ENCODE data around the gene BLVRA. TPM values are rescaled to one million over a fixed set of nuclear protein-coding genes. Genes with fewer than 3 reads are reported as not detected.

BLVRA gene
- total RNA-seq, 1 experiment from 2014 or later, result 27.6 TPM

GRCh38 chr7:43727494-43727893 lies 31.0 kb upstream of the BLVRA start:
- H3K36me3 ChIP-seq (ENCODE audit: low read depth, low read length), result no peaks in the 10 kb centered on the region
- ATAC-seq, result no peak
- intact Hi-C loops (cut with micrococcal nuclease), result loop anchor here (10.0 kb wide), 1 partner anchor 793 kb away; the partner anchor contains the start of genes MRPL32 and PSMA2
- no peak overlapping the region for H3K27ac ChIP-seq (ENCODE audit: low read length)
- H3K9ac ChIP-seq (ENCODE audit: low read length), result no peak overlapping the region
- peak overlapping the region; percentile 95 for H3K4me3 ChIP-seq (ENCODE audit: low read length)
- H3F3A ChIP-seq (ENCODE audit: low read length, unreplicated experiment), result no peaks in the 10 kb centered on the region
- TF ChIP-seq EZH2phosphoT487 (IDR thresholded peaks at IDR 0.05; ENCODE audit: borderline replicate concordance, low read length) (no peak), EZH2 (IDR thresholded peaks at IDR 0.05; ENCODE audit: low read length, unreplicated experiment) (no peak), CTCF (conservative IDR thresholded peaks at IDR 0.05; ENCODE audit: low read depth, low read length) (no peak)
- H3K79me2 ChIP-seq (ENCODE audit: low read length), result peaks cover 69% of the 10 kb centered on the region
- DNase-seq, result no peak
- no peak overlapping the region for H2AFZ ChIP-seq (ENCODE audit: low read length)
- ChIA-PET POLR2A (ENCODE audit: unreplicated experiment) (no interaction called here), CTCF (no interaction called here)
- H4K20me1 ChIP-seq (ENCODE audit: low read length), result peaks cover 12% of the 10 kb centered on the region; the same call in 1 of the 2 replicates
- H3K4me1 ChIP-seq (ENCODE audit: insufficient read depth, low read length), result peaks cover 18% of the 10 kb centered on the region; the same call in 1 of the 2 replicates
- H3K9me2 ChIP-seq (replicated peaks; ENCODE audit: low read length), result no peaks in the 10 kb centered on the region
- H3K4me2 ChIP-seq (ENCODE audit: low read length), result peak overlapping the region; percentile 84
- H3K27me3 ChIP-seq (ENCODE audit: low read length), result no peaks in the 10 kb centered on the region
- no peaks in the 10 kb centered on the region for H3K9me3 ChIP-seq (ENCODE audit: low read length)
- BruUV-seq (replicated peaks), result no TSS peak

- Histone ChIP-seq H3K27ac (ENCODE audit: low read length) (peak within 1 kb of the TSS; percentile 53), H3K9me3 (ENCODE audit: low read length) (no peaks in the 10 kb centered on the region), H3F3A (ENCODE audit: low read length, unreplicated experiment) (no peaks in the 10 kb centered on the region), H2AFZ (ENCODE audit: low read length) (peak within 1 kb of the TSS; percentile 97), H3K4me2 (ENCODE audit: low read length) (peak within 1 kb of the TSS; percentile 84), H3K9ac (ENCODE audit: low read length) (peak within 1 kb of the TSS; percentile 94), H3K79me2 (ENCODE audit: low read length) (peaks cover 50% of the 10 kb centered on the region), H4K20me1 (ENCODE audit: low read length) (peaks cover 12% of the 10 kb centered on the region; the same call in 1 of the 2 replicates), H3K9me2 (replicated peaks; ENCODE audit: low read length) (no peaks in the 10 kb centered on the region), H3K36me3 (ENCODE audit: low read depth, low read length) (no peaks in the 10 kb centered on the region), H3K27me3 (ENCODE audit: low read length) (no peaks in the 10 kb centered on the region), H3K4me3 (ENCODE audit: low read length) (peak within 1 kb of the TSS; percentile 95), H3K4me1 (ENCODE audit: insufficient read depth, low read length) (peaks cover 18% of the 10 kb centered on the region; the same call in 1 of the 2 replicates)
- BruUV-seq (replicated peaks), result no TSS peak
- intact Hi-C loops (cut with micrococcal nuclease), result loop anchor here (1.0 to 10.0 kb wide), 4 partner anchors 35 to 795 kb away; partner anchors contain the start of genes MRPL32 and PSMA2
- ChIA-PET CTCF (interaction anchor here (0.7 to 0.9 kb wide), 3 partner anchors 70 to 146 kb away, joined by 3 to 4 read pairs (median 3); partner anchors contain the start of gene STK17A), POLR2A (ENCODE audit: unreplicated experiment) (interaction anchor here (0.6 to 1.0 kb wide), 4 partner anchors 17 to 147 kb away, joined by 3 to 10 read pairs (median 6); partner anchors contain the start of gene STK17A)
- ATAC-seq (peak; percentile 95), DNase-seq (peak; percentile 91)
- TF ChIP-seq CTCF (conservative IDR thresholded peaks at IDR 0.05; ENCODE audit: low read depth, low read length) (no peak), EZH2phosphoT487 (IDR thresholded peaks at IDR 0.05; ENCODE audit: borderline replicate concordance, low read length) (no peak), EZH2 (IDR thresholded peaks at IDR 0.05; ENCODE audit: low read length, unreplicated experiment) (no peak)
Observed at GRCh38 chr7:43729214-43729923, 29.1 kb upstream of the BLVRA start, which contains the start of gene COA1. Gene COA1 (minus strand): TSS chr7:43729523. CDS start chr7:43648614, 80,909 bp downstream.
